Brain microvascular endothelial cell (primary cell): ENCODE measurements around the gene NR2F6.

Experiments used
- DNase-seq: peaks from one replicate; pipeline ENCODE4 v3.0.0-alpha.2; 2020
- H3K27ac ChIP-seq: fragments of 250-450 bp; sonication (Bioruptor Pico); 2 replicates; pipeline ENCODE4 v1.5.1; 2020; ENCODE audit warnings: mild to moderate bottlenecking, moderate library complexity
- H3K27me3 ChIP-seq: fragments of 250-450 bp; sonication (Bioruptor Pico); replicated peaks from 2 replicates; pipeline ENCODE4 v1.5.1; 2020; ENCODE audit warnings: mild to moderate bottlenecking
- H3K36me3 ChIP-seq: fragments of 250-450 bp; sonication (Bioruptor Pico); replicated peaks from 2 replicates; pipeline ENCODE4 v1.5.1; 2020; ENCODE audit warnings: mild to moderate bottlenecking
- H3K4me3 ChIP-seq: 2 replicates; pipeline ENCODE4 v1.5.1; 2011; ENCODE audit warnings: low read depth, mild to moderate bottlenecking, control low read depth, low read length, moderate library complexity
- in situ Hi-C: cut with HindIII; loops from 2 replicates; pipeline ENCODE4 v1.10.0; 2017; ENCODE audit warnings: low sequenced_read_pairs, low pct_ligation_motif_present
- TF ChIP-seq, protein P1 (sequence below): IDR thresholded peaks from 2 replicates; pipeline ENCODE4 v1.5.1; 2011; ENCODE audit warnings: low read depth, mild to moderate bottlenecking, moderate library complexity, low read length, control low read depth, inconsistent platforms; ENCODE audit errors: missing control alignments

NR2F6 gene

DNA sequence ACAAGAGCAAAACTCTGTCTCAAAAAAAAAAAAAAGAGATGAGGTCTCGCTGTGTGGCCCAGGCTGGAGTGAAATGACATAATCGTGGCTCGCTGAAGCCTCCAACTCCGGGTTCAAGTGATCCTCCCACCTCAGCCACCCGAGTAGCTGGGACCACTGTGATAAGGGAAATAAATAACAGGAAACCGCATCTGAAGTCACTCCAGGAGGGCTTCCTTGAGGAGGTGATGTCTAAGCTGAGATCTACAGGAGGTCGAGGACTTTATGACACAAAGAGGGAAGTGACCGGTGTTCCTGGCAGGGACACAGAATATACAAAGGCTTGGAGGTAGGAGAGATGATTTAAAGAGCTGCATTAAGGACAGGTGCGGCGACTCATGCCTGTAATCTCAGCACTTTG lies 8.9 kb upstream of the NR2F6 start:
- H3K4me3 ChIP-seq = no peak overlapping the region
- H3K27me3 ChIP-seq = no peaks in the 10 kb centered on the region
- TF ChIP-seq, protein P1, sequence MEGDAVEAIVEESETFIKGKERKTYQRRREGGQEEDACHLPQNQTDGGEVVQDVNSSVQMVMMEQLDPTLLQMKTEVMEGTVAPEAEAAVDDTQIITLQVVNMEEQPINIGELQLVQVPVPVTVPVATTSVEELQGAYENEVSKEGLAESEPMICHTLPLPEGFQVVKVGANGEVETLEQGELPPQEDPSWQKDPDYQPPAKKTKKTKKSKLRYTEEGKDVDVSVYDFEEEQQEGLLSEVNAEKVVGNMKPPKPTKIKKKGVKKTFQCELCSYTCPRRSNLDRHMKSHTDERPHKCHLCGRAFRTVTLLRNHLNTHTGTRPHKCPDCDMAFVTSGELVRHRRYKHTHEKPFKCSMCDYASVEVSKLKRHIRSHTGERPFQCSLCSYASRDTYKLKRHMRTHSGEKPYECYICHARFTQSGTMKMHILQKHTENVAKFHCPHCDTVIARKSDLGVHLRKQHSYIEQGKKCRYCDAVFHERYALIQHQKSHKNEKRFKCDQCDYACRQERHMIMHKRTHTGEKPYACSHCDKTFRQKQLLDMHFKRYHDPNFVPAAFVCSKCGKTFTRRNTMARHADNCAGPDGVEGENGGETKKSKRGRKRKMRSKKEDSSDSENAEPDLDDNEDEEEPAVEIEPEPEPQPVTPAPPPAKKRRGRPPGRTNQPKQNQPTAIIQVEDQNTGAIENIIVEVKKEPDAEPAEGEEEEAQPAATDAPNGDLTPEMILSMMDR = no peak
- in situ Hi-C loops = no loop called here
- H3K27ac ChIP-seq = no peak overlapping the region
- DNase-seq = no peak
- no peaks in the 10 kb centered on the region for H3K36me3 ChIP-seq

DNA sequence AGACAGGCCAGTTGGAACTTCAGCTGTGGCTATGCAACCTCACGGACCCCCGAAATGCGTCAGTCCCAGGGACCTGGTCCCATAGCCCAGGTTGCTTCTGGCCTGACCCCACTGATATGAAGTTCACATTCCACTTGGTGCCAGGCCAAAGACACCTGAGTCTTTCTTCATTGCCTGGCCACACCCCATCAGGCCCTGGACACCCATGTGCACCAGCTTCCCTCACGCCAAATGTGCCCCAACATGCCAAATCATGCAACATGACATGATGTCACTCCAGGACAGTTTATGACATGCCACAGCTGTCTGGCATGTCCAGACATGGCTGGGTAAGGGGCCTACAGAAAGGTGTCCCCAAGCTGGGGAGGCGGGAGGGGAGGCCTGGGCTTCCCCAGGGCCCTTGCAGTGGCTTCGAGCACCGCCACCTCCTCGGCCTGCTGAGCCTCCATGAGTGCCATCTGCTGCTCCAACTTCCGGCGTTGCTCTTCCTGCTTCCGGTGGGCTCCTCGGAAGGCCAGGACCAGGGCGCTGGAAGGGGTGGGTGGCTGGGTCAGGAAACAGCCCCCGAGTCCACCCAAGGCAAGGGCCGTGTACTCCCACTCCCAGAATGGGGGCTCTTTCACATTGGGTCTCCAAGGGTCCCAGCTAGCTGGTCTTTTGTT lies 4.3 kb upstream of the NR2F6 start:
- in situ Hi-C loops = no loop called here
- H3K27me3 ChIP-seq = no peaks in the 10 kb centered on the region
- TF ChIP-seq, protein P1 = no peak
- H3K27ac ChIP-seq = no peak overlapping the region
- no peak overlapping the region for H3K4me3 ChIP-seq
- H3K36me3 ChIP-seq = no peaks in the 10 kb centered on the region
- no peak for DNase-seq

- DNase-seq = no peak
- in situ Hi-C loops = no loop called here
- Histone ChIP-seq H3K36me3 (no peaks in the 10 kb centered on the region), H3K27me3 (no peaks in the 10 kb centered on the region), H3K4me3 (no peak overlapping the region), H3K27ac (no peak overlapping the region)
- TF ChIP-seq, protein P1 = no peak
These were observed 2.5 kb upstream of the NR2F6 start for GRCh38 chr19:17248011-17248776.

DNA sequence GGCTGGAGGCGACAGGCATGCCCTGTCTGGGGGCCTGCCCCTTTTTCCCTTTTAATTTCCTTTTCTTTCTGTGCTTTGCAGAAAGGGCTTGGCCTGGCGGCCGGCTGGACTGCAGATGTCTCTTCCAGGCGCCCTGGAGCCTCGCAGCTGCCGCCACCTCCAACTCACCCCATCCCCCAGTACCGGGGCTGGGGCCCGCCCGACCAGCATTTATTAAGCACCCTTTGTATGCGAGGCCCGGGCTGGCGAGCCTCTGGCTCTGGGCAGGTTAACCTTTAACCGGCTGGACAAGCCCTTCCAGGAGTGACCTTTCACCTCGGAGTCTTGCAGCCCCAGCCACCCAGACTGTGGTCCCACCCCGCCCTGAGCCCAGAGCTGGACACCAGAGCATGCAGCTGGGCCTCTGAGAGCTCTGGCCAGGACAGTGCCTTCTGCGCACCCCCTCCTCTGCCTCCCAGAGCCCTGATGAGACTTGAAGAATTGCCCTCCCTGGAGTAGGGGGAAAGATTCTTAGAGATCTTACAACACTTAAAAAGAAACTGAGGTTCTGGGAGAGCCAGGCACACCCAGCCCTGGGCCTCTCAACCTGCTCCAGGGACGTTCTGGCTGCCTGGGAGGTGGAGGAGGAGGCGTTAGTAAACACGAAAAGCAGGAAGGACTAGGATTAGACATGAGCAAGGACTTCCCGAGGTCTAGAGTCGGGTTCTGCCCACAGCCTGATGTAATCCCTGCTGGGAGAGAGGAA lies 1.1 kb upstream of the NR2F6 start:
- in situ Hi-C loops = no loop called here
- Histone ChIP-seq H3K27ac (no peak overlapping the region), H3K36me3 (no peaks in the 10 kb centered on the region), H3K4me3 (peak overlapping the region; percentile 51), H3K27me3 (no peaks in the 10 kb centered on the region)
- no peak for DNase-seq
- TF ChIP-seq, protein P1 = no peak

DNA sequence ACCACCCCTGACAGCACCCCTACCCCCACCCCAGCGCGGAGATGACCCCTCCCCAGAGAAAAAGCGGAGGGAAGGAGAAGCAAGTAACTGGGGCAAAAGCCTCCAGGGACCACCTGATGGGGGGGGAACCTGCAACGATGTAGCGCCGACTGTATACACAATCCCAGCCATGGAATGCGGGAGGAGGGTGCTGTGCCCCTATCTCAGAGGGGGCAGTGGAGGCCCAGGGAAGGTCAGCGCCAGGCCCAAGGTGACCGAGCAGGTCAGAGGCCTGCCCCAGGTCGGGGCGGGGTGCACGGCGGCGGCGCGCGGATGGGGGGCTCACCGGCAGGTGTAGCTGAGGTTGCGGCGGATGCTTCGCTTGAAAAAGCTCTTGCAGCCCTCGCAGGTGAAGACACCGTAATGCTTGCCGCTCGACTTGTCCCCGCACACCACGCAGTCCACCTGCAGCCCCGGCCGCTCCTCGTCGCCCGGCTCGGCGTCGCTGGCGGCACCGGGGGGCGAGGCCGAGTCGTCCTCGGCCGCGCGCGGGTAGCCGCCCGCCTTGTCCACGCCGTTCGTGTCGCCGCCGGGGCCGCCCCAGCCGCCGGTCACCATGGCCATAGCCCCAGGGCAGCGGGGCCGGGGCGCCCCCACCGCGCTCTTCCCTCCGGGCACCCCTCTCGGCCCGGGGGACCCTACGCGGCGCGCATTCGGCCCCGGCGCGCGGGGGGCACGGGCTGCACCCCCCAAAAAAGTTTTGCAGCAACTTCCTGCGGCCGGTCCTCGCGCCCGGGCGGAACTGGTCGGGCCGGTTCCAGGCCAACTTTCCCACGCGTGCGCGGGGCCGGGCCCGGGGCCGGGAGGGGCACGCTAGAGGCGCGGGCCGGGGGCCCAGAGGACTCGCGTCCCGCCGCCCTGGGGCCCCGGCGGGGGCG lies 843 bp downstream of the NR2F6 start:
- DNase-seq = no peak
- no peaks in the 10 kb centered on the region for H3K27me3 ChIP-seq
- H3K4me3 ChIP-seq = peak overlapping the region; percentile 76
- TF ChIP-seq, protein P1 = no peak
- in situ Hi-C loops = no loop called here
- no peaks in the 10 kb centered on the region for H3K36me3 ChIP-seq
- H3K27ac ChIP-seq = no peak overlapping the region
